HepG2 (cell line): ENCODE data around the gene ROBO3. TPM values are rescaled to one million over a fixed set of nuclear protein-coding genes. Genes with fewer than 3 reads are reported as not detected.
A peak's percentile ranks its signal among the peaks of the same experiment; 100 is the strongest.

Experiments
- ARID4A ChIP-seq: sonication (generic); formaldehyde crosslinking; IDR thresholded peaks from 2 replicates; pipeline ENCODE4 v1.5.0; 2020; ENCODE audit warnings: mild to moderate bottlenecking, missing genetic modification reagents, borderline replicate concordance
- CAMTA2 ChIP-seq: sonication (generic); formaldehyde crosslinking; IDR thresholded peaks from 2 replicates; pipeline ENCODE4 v1.4.0; 2020; ENCODE audit warnings: mild to moderate bottlenecking, missing genetic modification reagents, borderline replicate concordance
- ELF1 ChIP-seq: sonication (generic); formaldehyde crosslinking; IDR thresholded peaks from 2 replicates; pipeline ENCODE4 v1.4.0; 2020; ENCODE audit warnings: missing genetic modification reagents
- ETV5 ChIP-seq: IDR thresholded peaks from 2 replicates; pipeline ENCODE4 v1.6.1; 2018; ENCODE audit warnings: missing biosample characterization, missing genetic modification reagents, inconsistent platforms, borderline replicate concordance
- ETV6 ChIP-seq: sonication (generic); formaldehyde crosslinking; conservative IDR thresholded peaks from 2 replicates; pipeline ENCODE4 v1.4.0; 2020; ENCODE audit warnings: missing genetic modification reagents
- FOSL1 ChIP-seq: sonication (generic); formaldehyde crosslinking; IDR thresholded peaks from 2 replicates; pipeline ENCODE4 v1.9.0; 2021; ENCODE audit warnings: missing genetic modification reagents, borderline replicate concordance
- FUBP1 ChIP-seq: sonication (generic); formaldehyde crosslinking; IDR thresholded peaks from 2 replicates; pipeline ENCODE4 v1.5.1; 2020; ENCODE audit warnings: missing genetic modification reagents, mild to moderate bottlenecking, borderline replicate concordance
- GFI1 ChIP-seq: sonication (generic); formaldehyde crosslinking; IDR thresholded peaks from 2 replicates; pipeline ENCODE4 v1.5.0; 2020; ENCODE audit warnings: missing genetic modification reagents, mild to moderate bottlenecking, borderline replicate concordance
- KLF12 ChIP-seq: sonication (generic); formaldehyde crosslinking; IDR thresholded peaks from 2 replicates; pipeline ENCODE4 v1.4.0; 2020; ENCODE audit warnings: missing genetic modification reagents, borderline replicate concordance
- MAFF ChIP-seq: IDR thresholded peaks from 2 replicates; pipeline ENCODE4 v1.6.1; 2011; ENCODE audit warnings: low read depth, low read length, improper control_type of control experiment
- THAP7 ChIP-seq: sonication (generic); formaldehyde crosslinking; IDR thresholded peaks from 2 replicates; pipeline ENCODE4 v1.8.1; 2023; ENCODE audit warnings: mild to moderate bottlenecking, missing genetic modification reagents
- TP53 ChIP-seq: sonication (generic); formaldehyde crosslinking; conservative IDR thresholded peaks from 2 replicates; pipeline ENCODE4 v1.4.0; 2020; ENCODE audit warnings: missing genetic modification reagents
- ZBTB49 ChIP-seq: sonication (generic); formaldehyde crosslinking; IDR thresholded peaks from 2 replicates; pipeline ENCODE4 v1.4.0; 2020; ENCODE audit warnings: missing genetic modification reagents, borderline replicate concordance
- ZNF24 ChIP-seq: fragments of 450-650 bp; IDR thresholded peaks from 2 replicates; pipeline ENCODE4 v1.6.1; 2017; ENCODE audit warnings: antibody characterized with exemption, mild to moderate bottlenecking
- ZNF280B ChIP-seq: sonication (generic); formaldehyde crosslinking; IDR thresholded peaks from 2 replicates; pipeline ENCODE4 v1.5.0; 2020; ENCODE audit warnings: missing genetic modification reagents, mild to moderate bottlenecking, borderline replicate concordance
- ZNF33B ChIP-seq: sonication (generic); formaldehyde crosslinking; IDR thresholded peaks from 2 replicates; pipeline ENCODE4 v1.5.1; 2020; ENCODE audit warnings: mild to moderate bottlenecking, missing genetic modification reagents
- ZNF510 ChIP-seq: sonication (generic); formaldehyde crosslinking; IDR thresholded peaks from 2 replicates; pipeline ENCODE4 v1.4.0; 2020; ENCODE audit warnings: low read depth, mild to moderate bottlenecking, missing genetic modification reagents
- polyA plus RNA-seq, 8 experiments: library from polyadenylated mRNA; depleted of rRNA in 3 of 8; stranded (reverse) in 7 of 8; unstranded in 1 of 8; fragments of >200 nt; fragmentation: Illumina TruSeq in 4 of 8; extraction: Trizol in 4 of 8; gene quantifications; 2 replicates each; pipeline versions ENCODE4 v1.2.1 to v1.2.3, GENCODE V29; 2011 to 2016; ENCODE audit warnings: low read depth in 4 of 8, missing spikeins in 1 of 8, mixed read lengths in 1 of 8; ENCODE audit not compliant: insufficient read depth in 1 of 8
- total RNA-seq, 5 experiments: library from RNA; depleted of rRNA; stranded (reverse); fragments of >200 nt; fragmentation: Illumina TruSeq; extraction: Trizol; gene quantifications; 2 replicates each; pipeline ENCODE4 v1.2.3, GENCODE V29; 2016; ENCODE audit warnings: low read depth in 1 of 5

ROBO3 gene
- total and polyA plus RNA-seq, 2 of the 13 experiments (the other 11 are each of a cell fraction or from before 2014, with no cell fraction given), result 0.07 to 2.4 TPM

- TF ChIP-seq ZNF33B (CRISPR knock-in tag) (no peak), THAP7 (CRISPR knock-in tag) (peak; percentile 59; the same call in 1 of the 2 replicates), MAFF (no peak), CAMTA2 (no peak), ZNF280B (CRISPR knock-in tag) (no peak), ETV6 (CRISPR knock-in tag) (0 out of 2 replicates have a peak, but pooled peaks have one; percentile 30), GFI1 (peak; percentile 47; the same call in 1 of the 2 replicates), ELF1 (CRISPR knock-in tag) (peak; percentile 48; the same call in 1 of the 2 replicates), FOSL1 (CRISPR knock-in tag) (no peak), FUBP1 (no peak), TP53 (no peak), ETV5 (peak; percentile 95), ZNF510 (CRISPR knock-in tag) (no peak), ZNF24 (no peak), KLF12 (CRISPR knock-in tag) (no peak; the same call in 1 of the 2 replicates), ZBTB49 (CRISPR knock-in tag) (no peak), ARID4A (CRISPR knock-in tag) (peak; percentile 60; the same call in 1 of the 2 replicates)
Measured at GRCh38 chr11:124875943-124876817, 10.9 kb downstream of the ROBO3 start (continued).
